Vagina (tissue), 2 donors: Measurements from ENCODE around the gene RIT2. TPM values are rescaled to one million over a fixed set of nuclear protein-coding genes. Genes with fewer than 3 reads are reported as not detected.

ENCODE experiments used
- DNase-seq, 2 donors: peaks; one replicate each; pipeline ENCODE4 v3.0.0-alpha.2; 2017; ENCODE audit errors: extremely low spot score in 2 of 2
- H3K27ac ChIP-seq: fragments of 200-600 bp; sonication (generic); one replicate; pipeline ENCODE4 v1.5.1; 2019
- H3K27me3 ChIP-seq: fragments of 200-600 bp; sonication (generic); one replicate; pipeline ENCODE4 v1.5.1; 2019
- H3K36me3 ChIP-seq, 2 donors: fragments of 200-600 bp; sonication (generic); one replicate each; pipeline ENCODE4 v1.5.1; 2017 to 2019
- H3K4me1 ChIP-seq: fragments of 200-600 bp; sonication (generic); one replicate; pipeline ENCODE4 v1.5.1; 2019
- H3K4me3 ChIP-seq, 2 donors: fragments of 200-600 bp; sonication (generic); 1 replicate in 1 of 2; 2 replicates in 1 of 2; pipeline ENCODE4 v1.5.1; 2016 to 2019
- H3K9me3 ChIP-seq: fragments of 200-600 bp; sonication (generic); one replicate; pipeline ENCODE4 v1.5.1; 2019
- CTCF ChIP-seq, 3 experiments: fragments of 450-650 bp in 2 of 3; fragments of 200-600 bp in 1 of 3; sonication (generic) in 1 of 3; IDR thresholded peaks; one replicate each; pipeline ENCODE4 v1.5.1; 2017 to 2019; ENCODE audit warnings: antibody characterized with exemption in 3 of 3, mild to moderate bottlenecking in 2 of 3, moderate library complexity in 2 of 3
- POLR2A ChIP-seq, 2 donors: fragments of 450-650 bp; IDR thresholded peaks; one replicate each; pipeline ENCODE4 v1.6.1; 2017; ENCODE audit warnings: antibody characterized with exemption in 2 of 2, mild to moderate bottlenecking in 2 of 2, moderate library complexity in 2 of 2
- POLR2AphosphoS5 ChIP-seq, 2 donors: sonication (generic); formaldehyde crosslinking; IDR thresholded peaks; one replicate each; pipeline ENCODE4 v1.9.0; 2017; ENCODE audit warnings: antibody characterized with exemption in 2 of 2, mild to moderate bottlenecking in 2 of 2, low read depth in 1 of 2; ENCODE audit not compliant: insufficient read depth in 1 of 2
- intact Hi-C: fragments of 100-400 bp; cut with DNase I; formaldehyde crosslinking; loops from one replicate; pipeline ENCODE4 v1.15.1; 2023
- total RNA-seq: library from RNA; depleted of rRNA; stranded (reverse); fragments of >200 nt; gene quantifications from one replicate; pipeline ENCODE4 v1.2.3, GENCODE V29; 2016

The RIT2 gene
- total RNA-seq, 1 donor from 2014 or later, result not detected

- peaks cover 12% of the 10 kb centered on the region for H3K4me1 ChIP-seq
- no peaks in the 10 kb centered on the region for H3K27me3 ChIP-seq
- intact Hi-C loops, result no loop called here
- H3K36me3 ChIP-seq, result no peaks in the 10 kb centered on the region
- no peak overlapping the region for H3K27ac ChIP-seq
- DNase-seq, result no peak
- TF ChIP-seq CTCF (IDR thresholded peaks at IDR 0.05) (no peak), POLR2AphosphoS5 (IDR thresholded peaks at IDR 0.05; ENCODE audit: insufficient read depth in 1 of 2, low read depth in 1 of 2) (no peak), POLR2A (IDR thresholded peaks at IDR 0.05) (no peak)
- no peak overlapping the region for H3K4me3 ChIP-seq
- no peaks in the 10 kb centered on the region for H3K9me3 ChIP-seq
Measured at GRCh38 chr18:42929181-42929580, 186.3 kb downstream of the RIT2 start.

- intact Hi-C loops, result no loop called here
- Histone ChIP-seq H3K4me1 (no peaks in the 10 kb centered on the region), H3K27ac (no peak overlapping the region), H3K4me3 (no peak overlapping the region), H3K36me3 (no peaks in the 10 kb centered on the region), H3K9me3 (no peaks in the 10 kb centered on the region), H3K27me3 (no peaks in the 10 kb centered on the region)
- DNase-seq, result no peak
- no peak for TF ChIP-seq POLR2AphosphoS5 (IDR thresholded peaks at IDR 0.05; ENCODE audit: insufficient read depth in 1 of 2, low read depth in 1 of 2)
- TF ChIP-seq POLR2A (IDR thresholded peaks at IDR 0.05), result no peak
- no peak for TF ChIP-seq CTCF (IDR thresholded peaks at IDR 0.05)
Measured at GRCh38 chr18:42925036-42925435, 190.4 kb downstream of the RIT2 start.

GRCh38 chr18:42922363-42922762 lies 193.1 kb downstream of the RIT2 start:
- intact Hi-C loops, result no loop called here
- Histone ChIP-seq H3K27ac (no peak overlapping the region), H3K4me1 (no peaks in the 10 kb centered on the region), H3K4me3 (no peak overlapping the region), H3K27me3 (no peaks in the 10 kb centered on the region), H3K36me3 (no peaks in the 10 kb centered on the region), H3K9me3 (no peaks in the 10 kb centered on the region)
- TF ChIP-seq CTCF (IDR thresholded peaks at IDR 0.05) (no peak), POLR2AphosphoS5 (IDR thresholded peaks at IDR 0.05; ENCODE audit: insufficient read depth in 1 of 2, low read depth in 1 of 2) (no peak), POLR2A (IDR thresholded peaks at IDR 0.05) (no peak)
- DNase-seq, result no peak

- intact Hi-C loops, result no loop called here
- Histone ChIP-seq H3K9me3 (no peaks in the 10 kb centered on the region), H3K27ac (no peak overlapping the region), H3K4me3 (no peak overlapping the region), H3K36me3 (no peaks in the 10 kb centered on the region), H3K27me3 (no peaks in the 10 kb centered on the region), H3K4me1 (no peaks in the 10 kb centered on the region)
- TF ChIP-seq POLR2A (IDR thresholded peaks at IDR 0.05), result no peak
- TF ChIP-seq CTCF (IDR thresholded peaks at IDR 0.05), result no peak
- no peak for TF ChIP-seq POLR2AphosphoS5 (IDR thresholded peaks at IDR 0.05; ENCODE audit: insufficient read depth in 1 of 2, low read depth in 1 of 2)
- no peak for DNase-seq
Measured at GRCh38 chr18:42921226-42921737, 194.2 kb downstream of the RIT2 start.

- intact Hi-C loops, result no loop called here
- H3K4me1 ChIP-seq, result no peaks in the 10 kb centered on the region
- H3K9me3 ChIP-seq, result no peaks in the 10 kb centered on the region
- H3K27ac ChIP-seq, result no peak overlapping the region
- H3K36me3 ChIP-seq, result no peaks in the 10 kb centered on the region
- DNase-seq, result no peak
- H3K27me3 ChIP-seq, result no peaks in the 10 kb centered on the region
- TF ChIP-seq POLR2A (IDR thresholded peaks at IDR 0.05), result no peak
- TF ChIP-seq CTCF (IDR thresholded peaks at IDR 0.05), result no peak
- no peak for TF ChIP-seq POLR2AphosphoS5 (IDR thresholded peaks at IDR 0.05; ENCODE audit: insufficient read depth in 1 of 2, low read depth in 1 of 2)
- H3K4me3 ChIP-seq, result no peak overlapping the region
Measured at GRCh38 chr18:42920621-42921020, 194.9 kb downstream of the RIT2 start.
